Measurements from ENCODE around the gene SSR1.
"Not testable (repeated sequence)": the region's sequence is repeated elsewhere in the genome, so short reads cannot be mapped to it uniquely, and the experiment has no call there.

Gene SSR1

GRCh38 chr6:7312616-7313504, at the start of gene SSR1:
SSR1 (minus strand) TSS chr6:7313199; CDS start chr6:7313120, 79 bp downstream.
- peak; percentile 81 for DNase-seq

- not testable (repeated sequence) for DNase-seq
Observed at GRCh38 chr6:7351916-7352315, 38.9 kb upstream of the SSR1 start.

- not testable (repeated sequence) for DNase-seq
Observed at GRCh38 chr6:7350591-7350990, 37.6 kb upstream of the SSR1 start.

GRCh38 chr6:7347551-7347997, 34.6 kb upstream of the SSR1 start:
- DNase-seq = not testable (repeated sequence)

- not testable (repeated sequence) for DNase-seq
Observed at GRCh38 chr6:7344773-7345450, 31.9 kb upstream of the SSR1 start.

GRCh38 chr6:7343546-7344475, 30.8 kb upstream of the SSR1 start:
- DNase-seq = no peak

- no peak for DNase-seq
Observed at GRCh38 chr6:7341989-7342742, 29.2 kb upstream of the SSR1 start.

GRCh38 chr6:7341271-7341670, 28.3 kb upstream of the SSR1 start:
- no peak for DNase-seq

- DNase-seq = not testable (repeated sequence)
Observed at GRCh38 chr6:7339007-7339732, 26.2 kb upstream of the SSR1 start.

- no peak for DNase-seq
Observed at GRCh38 chr6:7338031-7338430, 25.0 kb upstream of the SSR1 start.

GRCh38 chr6:7335519-7335918, 22.5 kb upstream of the SSR1 start:
- DNase-seq = no peak

GRCh38 chr6:7334685-7335084, 21.7 kb upstream of the SSR1 start:
- DNase-seq = no peak

- DNase-seq = no peak
Observed at GRCh38 chr6:7332090-7332745, 19.2 kb upstream of the SSR1 start.

- no peak for DNase-seq
Observed at GRCh38 chr6:7331452-7331851, 18.5 kb upstream of the SSR1 start.

- no peak for DNase-seq
Observed at GRCh38 chr6:7328243-7328642, 15.2 kb upstream of the SSR1 start.

- DNase-seq = no peak
Observed at GRCh38 chr6:7325750-7326149, 12.8 kb upstream of the SSR1 start.

GRCh38 chr6:7324520-7324919, 11.5 kb upstream of the SSR1 start:
- no peak for DNase-seq

- DNase-seq = no peak
Observed at GRCh38 chr6:7323074-7323473, 10.1 kb upstream of the SSR1 start.

GRCh38 chr6:7321866-7322265, 8.9 kb upstream of the SSR1 start:
- DNase-seq = not testable (repeated sequence)

- not testable (repeated sequence) for DNase-seq
Observed at GRCh38 chr6:7319406-7319805, 6.4 kb upstream of the SSR1 start.

GRCh38 chr6:7317538-7317937, 4.5 kb upstream of the SSR1 start:
- DNase-seq = no peak

Data from NCI-H1417 treated with DMSO at 0.1 percent for 48 hours (cell line).